CD4-positive, alpha-beta T cell (primary cell): ENCODE results near the gene HS2ST1. TPM values are rescaled to one million over a fixed set of nuclear protein-coding genes. Genes with fewer than 3 reads are reported as not detected.

Experiments
- ATAC-seq: fragments of 200-7000 bp; cut with Tn5 transposase; one replicate; pipeline ENCODE4 v1.10.0; 2022; ENCODE audit warnings: mild to moderate bottlenecking; ENCODE audit not compliant: poor library complexity
- CTCF ChIA-PET: fragments of 350-600 bp; sonication (Branson Sonifier 250); formaldehyde crosslinking; loops from one replicate; lab custom pipeline; 2021; ENCODE audit warnings: antibody characterized with exemption, inconsistent platforms; lab: Charles Lee
- POLR2A ChIA-PET: fragments of 350-600 bp; sonication (Branson Sonifier 250); formaldehyde crosslinking; loops from one replicate; lab custom pipeline; 2021; ENCODE audit warnings: antibody characterized with exemption, inconsistent platforms; lab: Charles Lee
- DNase-seq, 14 experiments: peaks; one replicate each; pipeline ENCODE4 v3.0.0-alpha.2; 2013 to 2020; ENCODE audit warnings: mixed read lengths in 2 of 14
- H3K27ac ChIP-seq, 2 donors: one replicate each; pipeline versions ENCODE4 v1.5.1 to v1.7.0; 2013; ENCODE audit warnings: low read length in 2 of 2, low read depth in 1 of 2, mild to moderate bottlenecking in 1 of 2
- H3K27me3 ChIP-seq, 2 experiments: 1 replicate in 1 of 2; 2 replicates in 1 of 2; pipeline versions ENCODE4 v1.6.1 to v1.7.0; 2013; ENCODE audit warnings: low read length in 2 of 2, control low read depth in 1 of 2, mild to moderate bottlenecking in 1 of 2, moderate library complexity in 1 of 2; ENCODE audit not compliant: insufficient read depth in 2 of 2, control insufficient read depth in 1 of 2
- H3K36me3 ChIP-seq: one replicate; pipeline ENCODE4 v1.6.1; 2013; ENCODE audit warnings: low read length, control low read depth; ENCODE audit not compliant: insufficient read depth
- H3K4me1 ChIP-seq: one replicate; pipeline ENCODE4 v1.6.1; 2013; ENCODE audit warnings: low read length, control low read depth; ENCODE audit not compliant: insufficient read depth
- H3K4me3 ChIP-seq: one replicate; pipeline ENCODE4 v1.5.1; 2013; ENCODE audit warnings: mild to moderate bottlenecking, low read length, moderate library complexity
- H3K9me3 ChIP-seq, 2 experiments: 1 replicate in 1 of 2; 2 replicates in 1 of 2; pipeline versions ENCODE4 v1.6.1 to v1.7.0; 2013; ENCODE audit warnings: low read length in 2 of 2, mild to moderate bottlenecking in 2 of 2, control low read depth in 1 of 2, moderate library complexity in 1 of 2; ENCODE audit not compliant: control insufficient read depth in 1 of 2, insufficient read depth in 1 of 2
- H3K27ac Mint-ChIP-seq: one replicate; pipeline ENCODE4 v1.8.0; 2020; ENCODE audit warnings: mixed read lengths
- H3K27me3 Mint-ChIP-seq: one replicate; pipeline ENCODE4 v1.8.0; 2021; ENCODE audit warnings: mixed read lengths
- H3K36me3 Mint-ChIP-seq: one replicate; pipeline ENCODE4 v1.8.0; 2021; ENCODE audit warnings: low read depth, mixed read lengths
- H3K4me1 Mint-ChIP-seq: one replicate; pipeline ENCODE4 v1.8.0; 2021; ENCODE audit warnings: low read depth, mixed read lengths
- H3K4me3 Mint-ChIP-seq: one replicate; pipeline ENCODE4 v1.8.0; 2020; ENCODE audit warnings: mild to moderate bottlenecking, mixed read lengths
- H3K9me3 Mint-ChIP-seq: one replicate; pipeline ENCODE4 v1.8.0; 2020; ENCODE audit warnings: mixed read lengths
- CTCF ChIP-seq: fragments of 200-600 bp; IDR thresholded peaks from one replicate; pipeline ENCODE4 v1.8.0; 2022; ENCODE audit warnings: antibody characterized with exemption, mild to moderate bottlenecking
- intact Hi-C, 2 experiments: fragments of 100-400 bp; cut with DNase I in 1 of 2; cut with micrococcal nuclease in 1 of 2; formaldehyde crosslinking; loops; one replicate each; pipeline versions ENCODE4 v1.15.1 to v1.9.0; 2023 to 2025; cut with DNase I, micrococcal nuclease
- total RNA-seq, 174 experiments: library from RNA in 2 of 174; stranded (reverse) in 2 of 174; gene quantifications; one replicate each; pipeline ENCODE4 v1.2.3 and lab custom pipeline; 2021 to 2026

HS2ST1 gene
- total RNA-seq, 2 experiments from 2014 or later = 6.7 to 6.9 TPM

- H3K27me3 ChIP-seq = no peaks in the 10 kb centered on the region
- intact Hi-C loops = loop anchor here (1.0 to 10.0 kb wide), 11 partner anchors 40 to 710 kb away; partner anchors contain the start of genes HS2ST1 (in 1 of the 2), SELENOF (in 1 of the 2) and SH3GLB1 (in 1 of the 2)
- H3K4me3 Mint-ChIP-seq = no peak overlapping the region
- H3K36me3 ChIP-seq = no peaks in the 10 kb centered on the region
- H3K27ac Mint-ChIP-seq = peak overlapping the region; percentile 17
- ATAC-seq = peak; percentile 39
- TF ChIP-seq CTCF = peak; percentile 79
- ChIA-PET POLR2A (interaction anchor here (0.8 to 1.0 kb wide), 2 partner anchors 170 to 251 kb away, joined by 3 to 4 read pairs; partner anchors contain the start of gene SELENOF), CTCF (interaction anchor here (0.9 to 2.7 kb wide), 6 partner anchors 52 to 380 kb away, joined by 3 to 10 read pairs (median 3); partner anchors contain the start of gene SH3GLB1)
- no peaks in the 10 kb centered on the region for H3K4me1 Mint-ChIP-seq
- H3K9me3 ChIP-seq = no peaks in the 10 kb centered on the region
- H3K4me3 ChIP-seq = no peak overlapping the region
- peaks cover 8% of the 10 kb centered on the region for H3K36me3 Mint-ChIP-seq
- no peaks in the 10 kb centered on the region for H3K4me1 ChIP-seq
- H3K27ac ChIP-seq = no peak overlapping the region
- H3K27me3 Mint-ChIP-seq = no peaks in the 10 kb centered on the region
- peak in 3 of 14 experiments; percentile 46 to 53 (median 53) for DNase-seq
- H3K9me3 Mint-ChIP-seq = no peaks in the 10 kb centered on the region
Measured at GRCh38 chr1:87084244-87084836, 169.9 kb downstream of the HS2ST1 start.

- POLR2A ChIA-PET = no interaction called here
- no peaks in the 10 kb centered on the region for H3K27me3 Mint-ChIP-seq
- no peak overlapping the region for H3K27ac ChIP-seq
- H3K36me3 ChIP-seq = no peaks in the 10 kb centered on the region
- H3K4me1 ChIP-seq = no peaks in the 10 kb centered on the region
- no peak overlapping the region for H3K4me3 ChIP-seq
- ATAC-seq = no peak
- no peaks in the 10 kb centered on the region for H3K4me1 Mint-ChIP-seq
- no peak for TF ChIP-seq CTCF
- H3K9me3 Mint-ChIP-seq = no peaks in the 10 kb centered on the region
- H3K4me3 Mint-ChIP-seq = no peak overlapping the region
- intact Hi-C loops = loop anchor here (10.0 kb wide), 3 partner anchors 381 to 711 kb away; partner anchors contain the start of gene SH3GLB1 (in 1 of the 2)
- no peaks in the 10 kb centered on the region for H3K27me3 ChIP-seq
- CTCF ChIA-PET = interaction anchor here (1.0 kb wide), 1 partner anchor 152 kb away, joined by 3 read pairs; no protein-coding TSS in a partner anchor
- DNase-seq = no peak
- H3K36me3 Mint-ChIP-seq = peaks cover 10% of the 10 kb centered on the region
- no peaks in the 10 kb centered on the region for H3K9me3 ChIP-seq
- no peak overlapping the region for H3K27ac Mint-ChIP-seq
Measured at GRCh38 chr1:87086120-87086519, 171.7 kb downstream of the HS2ST1 start.

- CTCF ChIA-PET = no interaction called here
Measured at GRCh38 chr1:87089070-87089736, 174.8 kb downstream of the HS2ST1 start.

More at GRCh38 chr1:87089070-87089736, 174.8 kb downstream of the HS2ST1 start:
- Mint-ChIP-seq H3K27ac (no peak overlapping the region), H3K4me3 (no peak overlapping the region), H3K36me3 (peaks cover 15% of the 10 kb centered on the region), H3K4me1 (no peaks in the 10 kb centered on the region), H3K9me3 (no peaks in the 10 kb centered on the region), H3K27me3 (no peaks in the 10 kb centered on the region)
- TF ChIP-seq CTCF = no peak
- POLR2A ChIA-PET = interaction anchor here (0.6 kb wide), 1 partner anchor 178 kb away, joined by 3 read pairs; no protein-coding TSS in a partner anchor
- H3K4me1 ChIP-seq = no peaks in the 10 kb centered on the region
- no peaks in the 10 kb centered on the region for H3K9me3 ChIP-seq
- H3K4me3 ChIP-seq = no peak overlapping the region
- H3K27me3 ChIP-seq = no peaks in the 10 kb centered on the region
- intact Hi-C loops = loop anchor here (10.0 kb wide), 3 partner anchors 384 to 714 kb away; partner anchors contain the start of gene SH3GLB1 (in 1 of the 2)
- ATAC-seq (no peak), DNase-seq (no peak)
- no peaks in the 10 kb centered on the region for H3K36me3 ChIP-seq
- H3K27ac ChIP-seq = no peak overlapping the region
